Kidney (tissue), 14 donors: ENCODE data around the gene TUBB2B. TPM values are rescaled to one million over a fixed set of nuclear protein-coding genes. Genes with fewer than 3 reads are reported as not detected.

ENCODE experiments used
- DNase-seq, 5 donors: peaks; one replicate each; pipeline ENCODE4 v3.0.0-alpha.2; 2013 to 2020
- FAIRE-seq: peaks from 2 replicates; lab custom pipeline; 2012; peaks lifted over from hg19 to GRCh38; lab: Jason Lieb, UNC
- H3K27ac ChIP-seq, 2 donors: one replicate each; pipeline ENCODE4 v1.7.0; 2013; ENCODE audit warnings: low read depth in 2 of 2, low read length in 2 of 2, inconsistent platforms in 1 of 2
- H3K27me3 ChIP-seq: one replicate; pipeline ENCODE4 v1.7.1; 2013; ENCODE audit warnings: low read length, inconsistent platforms; ENCODE audit not compliant: control insufficient read depth, insufficient read depth
- H3K36me3 ChIP-seq, 3 donors: one replicate each; pipeline versions ENCODE4 v1.7.0 to v1.7.1; 2013; ENCODE audit warnings: low read length in 3 of 3, control low read depth in 1 of 3, inconsistent platforms in 1 of 3; ENCODE audit not compliant: insufficient read depth in 3 of 3, control insufficient read depth in 2 of 3
- H3K4me1 ChIP-seq, 3 donors: one replicate each; pipeline versions ENCODE4 v1.7.0 to v1.7.1; 2013; ENCODE audit warnings: low read length in 3 of 3, inconsistent platforms in 1 of 3, low read depth in 1 of 3; ENCODE audit not compliant: control insufficient read depth in 2 of 3, insufficient read depth in 2 of 3
- H3K4me3 ChIP-seq, 3 donors: one replicate each; pipeline versions ENCODE4 v1.7.0 to v1.8.1; 2013; ENCODE audit warnings: low read length in 3 of 3, control low read depth in 1 of 3, inconsistent platforms in 1 of 3
- H3K9ac ChIP-seq, 3 donors: one replicate each; pipeline versions ENCODE4 v1.7.0 to v1.7.1; 2013; ENCODE audit warnings: low read length in 3 of 3, control low read depth in 1 of 3, inconsistent platforms in 1 of 3
- H3K9me3 ChIP-seq, 3 donors: one replicate each; pipeline versions ENCODE4 v1.7.0 to v1.7.1; 2013; ENCODE audit warnings: low read length in 3 of 3, control low read depth in 1 of 3, inconsistent platforms in 1 of 3; ENCODE audit not compliant: control insufficient read depth in 2 of 3, insufficient read depth in 1 of 3
- CTCF ChIP-seq: IDR thresholded peaks from 3 replicates; pipeline ENCODE4 v1.5.1; 2012; ENCODE audit warnings: mild to moderate bottlenecking, moderate library complexity, borderline replicate concordance; ENCODE audit not compliant: insufficient read depth; ENCODE audit errors: extremely low read depth
- intact Hi-C: fragments of 100-400 bp; cut with DNase I; formaldehyde crosslinking; loops from one replicate; pipeline ENCODE4 v1.11.1; 2022
- polyA plus RNA-seq: library from polyadenylated mRNA; stranded (reverse); fragments of 350-450 nt; fragmentation: Illumina TruSeq; extraction: RNeasy Lipid Tissue Mini Kit (QIAGEN cat#74804); gene quantifications from one replicate; pipeline ENCODE4 v1.2.3, GENCODE V29; 2014; ENCODE audit warnings: low read depth, low replicate concordance; ENCODE audit not compliant: insufficient read depth
- total RNA-seq: library from RNA; stranded (reverse); fragmentation: NEBNext Ultra II Directional; extraction: Animal tissue kit (Norgen Biotek cat#: 25700); gene quantifications from one replicate; pipeline ENCODE4 v1.2.1, GENCODE V29; 2021
- donor health status: control.
- donor health status: control.
- donor health status: control.
- donor health status: control.
- donor health status: control.
- donor health status: DM: yes; HTN: yes; CAD: no.
- donor health status: Normal renal cell carcinoma (clear cell type).

TUBB2B gene
- total and polyA plus RNA-seq, 2 donors from 2014 or later: 34.2 to 46.1 TPM

- no peaks in the 10 kb centered on the region for H3K36me3 ChIP-seq
- FAIRE-seq (no peak), DNase-seq (no peak)
- no peaks in the 10 kb centered on the region for H3K9me3 ChIP-seq
- no peak overlapping the region for H3K4me3 ChIP-seq
- H3K9ac ChIP-seq: no peak overlapping the region
- peaks cover 0 to 4% (median 0%) of the 10 kb centered on the region in 3 donors for H3K4me1 ChIP-seq
- H3K27me3 ChIP-seq: peaks cover 6% of the 10 kb centered on the region
- intact Hi-C loops: no loop called here
- no peak overlapping the region for H3K27ac ChIP-seq
- TF ChIP-seq CTCF: no peak
These were observed 8.6 kb upstream of the TUBB2B start for GRCh38 chr6:3236005-3236404.

DNA sequence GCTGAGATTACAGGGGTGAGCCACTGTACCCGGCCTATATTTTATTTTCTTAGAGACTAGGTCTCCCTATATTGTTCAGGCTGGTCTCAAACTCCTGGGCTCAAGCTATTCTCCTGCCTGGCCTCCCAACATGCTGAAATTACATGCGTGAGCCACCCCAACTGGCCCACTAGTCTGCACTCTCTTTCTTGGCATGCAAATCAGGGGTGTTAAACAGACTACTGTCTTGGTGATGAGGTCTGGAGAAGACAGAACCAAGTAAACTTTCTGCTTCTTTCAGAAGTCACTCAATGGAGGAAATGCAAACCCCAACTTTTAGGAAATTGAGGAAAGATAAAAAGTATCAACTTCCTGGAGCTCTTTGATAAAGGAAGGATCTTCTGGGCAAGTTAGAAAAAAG, 8.0 kb upstream of the TUBB2B start:
- no peak for DNase-seq
- Histone ChIP-seq H3K4me1 (peaks cover 0 to 4% (median 0%) of the 10 kb centered on the region in 3 donors), H3K9ac (no peak overlapping the region), H3K36me3 (no peaks in the 10 kb centered on the region), H3K27me3 (peaks cover 6% of the 10 kb centered on the region), H3K9me3 (no peaks in the 10 kb centered on the region), H3K4me3 (no peak overlapping the region), H3K27ac (no peak overlapping the region)
- no peak for TF ChIP-seq CTCF
- intact Hi-C loops: no loop called here
- no peak for FAIRE-seq

DNA sequence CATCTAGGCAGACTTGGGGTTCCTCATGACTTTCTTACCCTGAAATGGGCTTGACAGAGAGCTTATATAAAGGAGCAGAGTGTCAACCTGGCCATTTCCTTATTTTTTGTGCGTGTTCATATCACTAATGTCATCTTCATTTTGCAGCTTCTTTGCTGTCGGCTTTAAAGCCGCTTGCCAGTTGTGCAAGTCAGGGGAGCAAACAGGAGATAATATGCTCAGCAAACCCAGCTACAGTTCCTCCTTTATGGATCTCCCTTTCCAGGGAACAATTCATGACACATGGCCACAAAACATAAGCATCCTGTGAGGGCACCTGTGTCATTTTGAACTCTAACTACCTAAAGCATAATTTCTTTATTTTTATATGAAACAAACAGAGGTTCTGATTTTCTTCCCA, 6.5 kb upstream of the TUBB2B start:
- no peak for DNase-seq
- Histone ChIP-seq H3K27ac (no peak overlapping the region), H3K9ac (no peak overlapping the region), H3K27me3 (peaks cover 11% of the 10 kb centered on the region), H3K9me3 (no peaks in the 10 kb centered on the region), H3K36me3 (no peaks in the 10 kb centered on the region), H3K4me3 (no peak overlapping the region), H3K4me1 (peaks cover 0 to 12% (median 6%) of the 10 kb centered on the region in 3 donors)
- no peak for FAIRE-seq
- no peak for TF ChIP-seq CTCF
- intact Hi-C loops: no loop called here

GRCh38 chr6:3233321-3233720, 5.9 kb upstream of the TUBB2B start:
- H3K9me3 ChIP-seq: no peaks in the 10 kb centered on the region
- no peak for DNase-seq
- H3K27me3 ChIP-seq: peaks cover 11% of the 10 kb centered on the region
- H3K36me3 ChIP-seq: no peaks in the 10 kb centered on the region
- peaks cover 0 to 16% (median 6%) of the 10 kb centered on the region in 3 donors for H3K4me1 ChIP-seq
- FAIRE-seq: no peak
- no peak for TF ChIP-seq CTCF
- H3K27ac ChIP-seq: no peak overlapping the region
- H3K4me3 ChIP-seq: no peak overlapping the region
- no peak overlapping the region for H3K9ac ChIP-seq
- intact Hi-C loops: no loop called here
